HUES64 (cell line): ENCODE results near the gene SRP9.
A peak's percentile ranks its signal among the peaks of the same experiment; 100 is the strongest.
"Not testable (repeated sequence)": the region's sequence is repeated elsewhere in the genome, so short reads cannot be mapped to it uniquely, and the experiment has no call there.

Source experiments
- H3K27ac ChIP-seq: 2 replicates; pipeline ENCODE4 v1.7.0; 2013; ENCODE audit warnings: low read depth, low read length, inconsistent platforms
- H3K27me3 ChIP-seq: 2 replicates; pipeline ENCODE4 v1.6.1; 2013; ENCODE audit warnings: mild to moderate bottlenecking, low read length; ENCODE audit not compliant: insufficient read depth
- H3K36me3 ChIP-seq: 2 replicates; pipeline ENCODE4 v1.6.1; 2013; ENCODE audit warnings: mild to moderate bottlenecking, low read length; ENCODE audit not compliant: insufficient read depth
- H3K4me1 ChIP-seq: 2 replicates; pipeline ENCODE4 v1.6.1; 2013; ENCODE audit warnings: mild to moderate bottlenecking, low read length, moderate library complexity; ENCODE audit not compliant: insufficient read depth
- H3K4me3 ChIP-seq: 2 replicates; pipeline ENCODE4 v1.5.1; 2013; ENCODE audit warnings: mild to moderate bottlenecking, low read length, moderate library complexity
- H3K9ac ChIP-seq: 2 replicates; pipeline ENCODE4 v1.6.1; 2013; ENCODE audit warnings: mild to moderate bottlenecking, low read depth, low read length
- H3K9me3 ChIP-seq: 2 replicates; pipeline ENCODE4 v1.6.1; 2013; ENCODE audit warnings: low read depth, low read length; ENCODE audit not compliant: insufficient read depth
- WGBS: fragments of 150-250, 120-280 bp; methylation state at CpG from one replicate; pipeline ENCODE4 v1.1.7; 2013; ENCODE audit warnings: missing lambda C conversion rate; 5-methylcytosine and 5-hydroxymethylcytosine counted together

SRP9 gene

GRCh38 chr1:225779165-225779564 is 1.5 kb downstream of the SRP9 start:
- peaks cover 39% of the 10 kb centered on the region for H3K36me3 ChIP-seq
- not testable (repeated sequence) for H3K27ac ChIP-seq, H3K9me3 ChIP-seq, H3K27me3 ChIP-seq
- H3K4me1 ChIP-seq, result peaks cover 37% of the 10 kb centered on the region
- H3K4me3 ChIP-seq, result peak overlapping the region; percentile 96
- H3K9ac ChIP-seq, result peak overlapping the region; percentile 99; the same call in 1 of the 2 replicates
- WGBS, result 51% methylated on average over 13 of the region's 13 CpGs

GRCh38 chr1:225780134-225780533 is 2.5 kb downstream of the SRP9 start:
- H3K36me3 ChIP-seq, result peaks cover 47% of the 10 kb centered on the region
- H3K4me1 ChIP-seq, result peaks cover 37% of the 10 kb centered on the region

GRCh38 chr1:225780630-225781029 is 3.0 kb downstream of the SRP9 start:
- Histone ChIP-seq H3K9me3 (no peaks in the 10 kb centered on the region), H3K27me3 (no peaks in the 10 kb centered on the region), H3K36me3 (peaks cover 51% of the 10 kb centered on the region), H3K4me3 (peak overlapping the region; percentile 10; the same call in 1 of the 2 replicates), H3K9ac (no peak overlapping the region), H3K4me1 (peaks cover 37% of the 10 kb centered on the region), H3K27ac (0 out of 2 replicates have a peak overlapping the region, but pooled peaks have one; percentile 20)
- WGBS, result 100% methylated on average over 1 of the region's 1 CpG

More at GRCh38 chr1:225780134-225780533, 2.5 kb downstream of the SRP9 start:
- H3K4me3 ChIP-seq, result peak overlapping the region; percentile 96
- 92% methylated on average over 2 of the region's 5 CpGs for WGBS
- H3K9me3 ChIP-seq, result no peaks in the 10 kb centered on the region
- H3K27me3 ChIP-seq, result no peaks in the 10 kb centered on the region
- no peak overlapping the region for H3K27ac ChIP-seq
- no peak overlapping the region for H3K9ac ChIP-seq

- Histone ChIP-seq H3K9me3 (peaks cover 34% of the 10 kb centered on the region), H3K36me3 (peaks cover 92% of the 10 kb centered on the region)
- H3K27me3 ChIP-seq, H3K27ac ChIP-seq, H3K4me1 ChIP-seq, H3K4me3 ChIP-seq, H3K9ac ChIP-seq: not testable (repeated sequence)
- no CpG with 5 or more reads among the region's 3 CpGs for whole genome bisulfite sequencing
Measured at GRCh38 chr1:225789142-225789541, 11.5 kb downstream of the SRP9 start.

GRCh38 chr1:225794954-225795353 is 17.3 kb downstream of the SRP9 start:
- H3K9me3 ChIP-seq, result peaks cover 42% of the 10 kb centered on the region
- no peaks in the 10 kb centered on the region for H3K27me3 ChIP-seq
- no peak overlapping the region for H3K9ac ChIP-seq
- no peak overlapping the region for H3K27ac ChIP-seq
- peaks cover 50% of the 10 kb centered on the region for H3K36me3 ChIP-seq
- H3K4me3 ChIP-seq, result no peak overlapping the region
- no peaks in the 10 kb centered on the region for H3K4me1 ChIP-seq
- 95% methylated on average over 4 of the region's 4 CpGs for WGBS

- H3K27me3 ChIP-seq, H3K9ac ChIP-seq, H3K27ac ChIP-seq, H3K4me3 ChIP-seq, H3K4me1 ChIP-seq: not testable (repeated sequence)
- H3K36me3 ChIP-seq, result peaks cover 38% of the 10 kb centered on the region
- peaks cover 31% of the 10 kb centered on the region for H3K9me3 ChIP-seq
- 96% methylated on average over 18 of the region's 18 CpGs for WGBS
Measured at GRCh38 chr1:225796097-225796496, 18.5 kb downstream of the SRP9 start.

- not testable (repeated sequence) for H3K9ac ChIP-seq, H3K27ac ChIP-seq, H3K9me3 ChIP-seq, H3K4me3 ChIP-seq, H3K4me1 ChIP-seq, H3K36me3 ChIP-seq, H3K27me3 ChIP-seq
- 95% methylated on average over 6 of the region's 7 CpGs for WGBS
Measured at GRCh38 chr1:225801146-225801545, 23.5 kb downstream of the SRP9 start.

GRCh38 chr1:225806249-225806648 is 28.6 kb downstream of the SRP9 start:
- Histone ChIP-seq H3K9ac (no peak overlapping the region), H3K36me3 (no peaks in the 10 kb centered on the region), H3K4me3 (no peak overlapping the region), H3K9me3 (no peaks in the 10 kb centered on the region), H3K27me3 (peaks cover 4% of the 10 kb centered on the region; the same call in 1 of the 2 replicates), H3K4me1 (peaks cover 4% of the 10 kb centered on the region; the same call in 1 of the 2 replicates), H3K27ac (no peak overlapping the region)
- 100% methylated on average over 1 of the region's 1 CpG for WGBS

GRCh38 chr1:225806736-225807135 is 29.1 kb downstream of the SRP9 start:
- not testable (repeated sequence) for H3K9me3 ChIP-seq, H3K27ac ChIP-seq, H3K4me1 ChIP-seq, H3K36me3 ChIP-seq, H3K9ac ChIP-seq, H3K4me3 ChIP-seq, H3K27me3 ChIP-seq
- whole genome bisulfite sequencing, result 93% methylated on average over 2 of the region's 3 CpGs

- Histone ChIP-seq H3K4me1 (peaks cover 10% of the 10 kb centered on the region), H3K27me3 (peaks cover 6% of the 10 kb centered on the region; the same call in 1 of the 2 replicates), H3K27ac (no peak overlapping the region), H3K9me3 (no peaks in the 10 kb centered on the region), H3K4me3 (no peak overlapping the region), H3K9ac (no peak overlapping the region), H3K36me3 (no peaks in the 10 kb centered on the region)
- 83% methylated on average over 5 of the region's 5 CpGs for WGBS
Measured at GRCh38 chr1:225808136-225808535, 30.5 kb downstream of the SRP9 start.

GRCh38 chr1:225809842-225810578 is 32.4 kb downstream of the SRP9 start, which contains the start of gene EPHX1:
Gene EPHX1 (plus strand): TSS chr1:225810124. CDS start chr1:225828730, 18,606 bp downstream.
- Histone ChIP-seq H3K27me3 (peaks cover 6% of the 10 kb centered on the region; the same call in 1 of the 2 replicates), H3K4me1 (peaks cover 19% of the 10 kb centered on the region), H3K9ac (peak within 1 kb of the TSS; percentile 79), H3K9me3 (no peaks in the 10 kb centered on the region), H3K4me3 (peak within 1 kb of the TSS; percentile 80), H3K36me3 (no peaks in the 10 kb centered on the region), H3K27ac (peak within 1 kb of the TSS; percentile 56; the same call in 1 of the 2 replicates)
- 1% methylated on average over 80 of the region's 80 CpGs for WGBS
